Measurements from ENCODE around the gene UBR3. TPM values are rescaled to one million over a fixed set of nuclear protein-coding genes. Genes with fewer than 3 reads are reported as not detected.
"Not testable (repeated sequence)": the region's sequence is repeated elsewhere in the genome, so short reads cannot be mapped to it uniquely, and the experiment has no call there.

UBR3 gene
- polyA plus RNA-seq, 2 of the 4 experiments (the other 2 are of a cell fraction) = 11.0 to 23.1 TPM

DNA sequence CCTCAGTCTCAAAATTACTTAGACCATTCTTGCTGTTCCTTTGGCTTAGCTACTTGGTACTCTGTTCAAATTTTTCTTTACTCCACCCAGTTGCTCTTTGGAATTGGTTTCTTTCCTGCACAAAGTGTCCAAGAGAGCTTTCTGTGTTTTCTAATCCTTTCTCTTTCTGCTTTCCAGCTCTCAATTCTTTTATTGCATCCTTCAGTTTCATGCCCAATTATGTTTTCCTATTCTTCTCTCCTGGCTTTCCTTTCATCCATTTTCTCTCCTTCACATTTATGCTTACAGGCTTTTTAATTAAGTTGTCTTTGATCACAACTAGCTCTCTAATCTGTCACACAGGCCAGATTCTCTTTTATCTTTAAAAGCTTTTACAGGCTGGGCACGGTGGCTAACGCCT, 38.2 kb downstream of the UBR3 start:
- ATAC-seq = no peak
- no peak for FAIRE-seq
- POLR2A ChIA-PET = no interaction called here
- TF ChIP-seq, protein P1, sequence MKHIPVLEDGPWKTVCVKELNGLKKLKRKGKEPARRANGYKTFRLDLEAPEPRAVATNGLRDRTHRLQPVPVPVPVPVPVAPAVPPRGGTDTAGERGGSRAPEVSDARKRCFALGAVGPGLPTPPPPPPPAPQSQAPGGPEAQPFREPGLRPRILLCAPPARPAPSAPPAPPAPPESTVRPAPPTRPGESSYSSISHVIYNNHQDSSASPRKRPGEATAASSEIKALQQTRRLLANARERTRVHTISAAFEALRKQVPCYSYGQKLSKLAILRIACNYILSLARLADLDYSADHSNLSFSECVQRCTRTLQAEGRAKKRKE (CRISPR knock-in tag; IDR thresholded peaks at IDR 0.05; ENCODE audit: low read depth) = no peak
- no peak for TF ChIP-seq HOXA7 (CRISPR knock-in tag; IDR thresholded peaks at IDR 0.05)
- TF ChIP-seq EHMT2 (IDR thresholded peaks at IDR 0.05; ENCODE audit: low read depth) = no peak
- no peak for TF ChIP-seq SMC3 (IDR thresholded peaks at IDR 0.05)
- no peak for TF ChIP-seq RFX5 (IDR thresholded peaks at IDR 0.05)
- no peak for TF ChIP-seq FOSB (CRISPR knock-in tag; IDR thresholded peaks at IDR 0.05)
- TF ChIP-seq, protein P2, sequence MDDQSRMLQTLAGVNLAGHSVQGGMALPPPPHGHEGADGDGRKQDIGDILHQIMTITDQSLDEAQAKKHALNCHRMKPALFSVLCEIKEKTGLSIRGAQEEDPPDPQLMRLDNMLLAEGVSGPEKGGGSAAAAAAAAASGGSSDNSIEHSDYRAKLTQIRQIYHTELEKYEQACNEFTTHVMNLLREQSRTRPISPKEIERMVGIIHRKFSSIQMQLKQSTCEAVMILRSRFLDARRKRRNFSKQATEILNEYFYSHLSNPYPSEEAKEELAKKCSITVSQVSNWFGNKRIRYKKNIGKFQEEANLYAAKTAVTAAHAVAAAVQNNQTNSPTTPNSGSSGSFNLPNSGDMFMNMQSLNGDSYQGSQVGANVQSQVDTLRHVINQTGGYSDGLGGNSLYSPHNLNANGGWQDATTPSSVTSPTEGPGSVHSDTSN (IDR thresholded peaks at IDR 0.05) = no peak
- TF ChIP-seq JUN (IDR thresholded peaks at IDR 0.05) = no peak
- no peak for TF ChIP-seq MYC (IDR thresholded peaks at IDR 0.05; ENCODE audit: borderline replicate concordance, low read length)
- TF ChIP-seq ZSCAN20 (CRISPR knock-in tag; IDR thresholded peaks at IDR 0.05) = no peak
- TF ChIP-seq POLR2AphosphoS2 (conservative IDR thresholded peaks at IDR 0.05; ENCODE audit: low read length) = no peak
- TF ChIP-seq CBX2 (IDR thresholded peaks at IDR 0.05; ENCODE audit: borderline replicate concordance, low read depth) = no peak
- TF ChIP-seq MAFK (IDR thresholded peaks at IDR 0.05; ENCODE audit: partially characterized antibody) = no peak
- TF ChIP-seq, protein P3, sequence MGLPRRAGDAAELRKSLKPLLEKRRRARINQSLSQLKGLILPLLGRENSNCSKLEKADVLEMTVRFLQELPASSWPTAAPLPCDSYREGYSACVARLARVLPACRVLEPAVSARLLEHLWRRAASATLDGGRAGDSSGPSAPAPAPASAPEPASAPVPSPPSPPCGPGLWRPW (IDR thresholded peaks at IDR 0.05) = no peak
- no peak for TF ChIP-seq RCOR1 (IDR thresholded peaks at IDR 0.05; ENCODE audit: low read depth, low read length)
- TF ChIP-seq, protein P4, sequence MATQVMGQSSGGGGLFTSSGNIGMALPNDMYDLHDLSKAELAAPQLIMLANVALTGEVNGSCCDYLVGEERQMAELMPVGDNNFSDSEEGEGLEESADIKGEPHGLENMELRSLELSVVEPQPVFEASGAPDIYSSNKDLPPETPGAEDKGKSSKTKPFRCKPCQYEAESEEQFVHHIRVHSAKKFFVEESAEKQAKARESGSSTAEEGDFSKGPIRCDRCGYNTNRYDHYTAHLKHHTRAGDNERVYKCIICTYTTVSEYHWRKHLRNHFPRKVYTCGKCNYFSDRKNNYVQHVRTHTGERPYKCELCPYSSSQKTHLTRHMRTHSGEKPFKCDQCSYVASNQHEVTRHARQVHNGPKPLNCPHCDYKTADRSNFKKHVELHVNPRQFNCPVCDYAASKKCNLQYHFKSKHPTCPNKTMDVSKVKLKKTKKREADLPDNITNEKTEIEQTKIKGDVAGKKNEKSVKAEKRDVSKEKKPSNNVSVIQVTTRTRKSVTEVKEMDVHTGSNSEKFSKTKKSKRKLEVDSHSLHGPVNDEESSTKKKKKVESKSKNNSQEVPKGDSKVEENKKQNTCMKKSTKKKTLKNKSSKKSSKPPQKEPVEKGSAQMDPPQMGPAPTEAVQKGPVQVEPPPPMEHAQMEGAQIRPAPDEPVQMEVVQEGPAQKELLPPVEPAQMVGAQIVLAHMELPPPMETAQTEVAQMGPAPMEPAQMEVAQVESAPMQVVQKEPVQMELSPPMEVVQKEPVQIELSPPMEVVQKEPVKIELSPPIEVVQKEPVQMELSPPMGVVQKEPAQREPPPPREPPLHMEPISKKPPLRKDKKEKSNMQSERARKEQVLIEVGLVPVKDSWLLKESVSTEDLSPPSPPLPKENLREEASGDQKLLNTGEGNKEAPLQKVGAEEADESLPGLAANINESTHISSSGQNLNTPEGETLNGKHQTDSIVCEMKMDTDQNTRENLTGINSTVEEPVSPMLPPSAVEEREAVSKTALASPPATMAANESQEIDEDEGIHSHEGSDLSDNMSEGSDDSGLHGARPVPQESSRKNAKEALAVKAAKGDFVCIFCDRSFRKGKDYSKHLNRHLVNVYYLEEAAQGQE (IDR thresholded peaks at IDR 0.05) = no peak
- TF ChIP-seq RARB (CRISPR knock-in tag; IDR thresholded peaks at IDR 0.05) = no peak
- Histone ChIP-seq H3K27ac (no peak overlapping the region), H3K4me2 (no peak overlapping the region), H3K4me1 (no peaks in the 10 kb centered on the region), H3K4me3 (no peak overlapping the region), H3K9me3 (no peaks in the 10 kb centered on the region)
- no peak for DNase-seq (ENCODE audit: low read depth in 1 of 2, low spot score in 1 of 2)
- 68% methylated on average over 2 of the region's 2 CpGs for WGBS (ENCODE audit: missing lambda C conversion rate)
- CTCF ChIA-PET = interaction anchor here (2.1 kb wide), 1 partner anchor 41 kb away, joined by 5 read pairs; the partner anchor contains the start of gene METTL5

DNA sequence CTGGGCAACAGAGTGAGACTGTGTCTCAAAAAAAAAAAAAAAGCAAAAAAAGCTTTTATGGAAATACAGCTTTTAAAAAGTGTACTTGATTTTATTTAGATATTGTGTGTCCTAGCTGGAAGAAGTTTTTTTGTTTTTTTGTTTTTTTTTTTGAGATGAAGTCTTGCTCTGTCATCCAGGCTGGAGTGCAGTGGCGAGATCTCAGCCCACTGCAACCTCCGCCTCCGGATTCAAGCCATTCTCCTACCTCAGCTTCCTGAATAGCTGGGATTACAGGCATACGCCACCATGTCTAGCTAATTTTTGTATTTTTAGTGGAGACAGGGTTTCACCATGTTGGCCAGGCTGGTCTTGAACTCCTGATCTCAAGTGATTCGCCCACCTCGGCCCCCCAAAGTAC, 39.0 kb downstream of the UBR3 start:
- H3K4me3 ChIP-seq; POLR2A ChIA-PET; DNase-seq (ENCODE audit: low read depth in 1 of 2, low spot score in 1 of 2); H3K4me2 ChIP-seq; H3K27ac ChIP-seq; ATAC-seq; H3K9me3 ChIP-seq; CTCF ChIA-PET; H3K4me1 ChIP-seq; FAIRE-seq: not testable (repeated sequence)
- WGBS (ENCODE audit: missing lambda C conversion rate) = 90% methylated on average over 6 of the region's 6 CpGs

DNA sequence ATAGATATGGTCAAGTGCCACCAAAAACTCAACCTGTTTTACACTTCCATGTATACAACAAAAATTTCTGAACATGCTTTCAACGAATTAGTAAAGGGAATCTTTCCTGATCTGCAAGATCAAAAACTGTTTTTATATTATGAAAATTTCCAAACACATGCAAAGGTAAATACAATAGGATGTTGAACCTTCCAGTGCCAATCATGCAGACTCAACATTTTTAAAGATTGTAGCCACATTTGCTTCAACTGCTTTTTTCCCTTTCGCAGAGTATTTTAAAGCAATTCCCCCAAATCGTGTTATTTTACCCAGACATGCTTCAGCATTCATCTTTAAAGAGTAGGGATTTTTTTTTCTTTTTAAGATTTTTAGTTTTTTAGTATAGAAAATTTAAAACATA, 40.3 kb downstream of the UBR3 start:
- ChIA-PET CTCF (no interaction called here), POLR2A (no interaction called here)
- ATAC-seq = no peak
- H3K9me3 ChIP-seq = no peaks in the 10 kb centered on the region
- WGBS (ENCODE audit: missing lambda C conversion rate) = 75% methylated on average over 3 of the region's 3 CpGs
- H3K4me2 ChIP-seq = no peak overlapping the region
- DNase-seq (ENCODE audit: low read depth in 1 of 2, low spot score in 1 of 2) = no peak
- TF ChIP-seq, protein P5, sequence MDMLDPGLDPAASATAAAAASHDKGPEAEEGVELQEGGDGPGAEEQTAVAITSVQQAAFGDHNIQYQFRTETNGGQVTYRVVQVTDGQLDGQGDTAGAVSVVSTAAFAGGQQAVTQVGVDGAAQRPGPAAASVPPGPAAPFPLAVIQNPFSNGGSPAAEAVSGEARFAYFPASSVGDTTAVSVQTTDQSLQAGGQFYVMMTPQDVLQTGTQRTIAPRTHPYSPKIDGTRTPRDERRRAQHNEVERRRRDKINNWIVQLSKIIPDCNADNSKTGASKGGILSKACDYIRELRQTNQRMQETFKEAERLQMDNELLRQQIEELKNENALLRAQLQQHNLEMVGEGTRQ (IDR thresholded peaks at IDR 0.05) = no peak
- no peak for TF ChIP-seq RARB (CRISPR knock-in tag; IDR thresholded peaks at IDR 0.05)
- TF ChIP-seq SMC3 (IDR thresholded peaks at IDR 0.05) = no peak
- TF ChIP-seq ZFP36 (IDR thresholded peaks at IDR 0.05; ENCODE audit: borderline replicate concordance, partially characterized antibody) = no peak
- TF ChIP-seq, protein P3 (IDR thresholded peaks at IDR 0.05) = no peak
- no peak for TF ChIP-seq POLR2AphosphoS2 (conservative IDR thresholded peaks at IDR 0.05; ENCODE audit: low read length)
- no peak for TF ChIP-seq RNF2 (IDR thresholded peaks at IDR 0.05; ENCODE audit: borderline replicate concordance, low read depth)
- TF ChIP-seq, protein P1 (CRISPR knock-in tag; IDR thresholded peaks at IDR 0.05; ENCODE audit: low read depth) = no peak
- TF ChIP-seq, protein P6, sequence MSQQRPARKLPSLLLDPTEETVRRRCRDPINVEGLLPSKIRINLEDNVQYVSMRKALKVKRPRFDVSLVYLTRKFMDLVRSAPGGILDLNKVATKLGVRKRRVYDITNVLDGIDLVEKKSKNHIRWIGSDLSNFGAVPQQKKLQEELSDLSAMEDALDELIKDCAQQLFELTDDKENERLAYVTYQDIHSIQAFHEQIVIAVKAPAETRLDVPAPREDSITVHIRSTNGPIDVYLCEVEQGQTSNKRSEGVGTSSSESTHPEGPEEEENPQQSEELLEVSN (IDR thresholded peaks at IDR 0.05; ENCODE audit: borderline replicate concordance, low read depth) = no peak
- no peak for TF ChIP-seq ZNF302 (CRISPR knock-in tag; IDR thresholded peaks at IDR 0.05)
- no peak for TF ChIP-seq CBX8 (IDR thresholded peaks at IDR 0.05)
- no peak for TF ChIP-seq JUNB (IDR thresholded peaks at IDR 0.05)
- no peak for TF ChIP-seq JUN (IDR thresholded peaks at IDR 0.05)
- no peak for TF ChIP-seq HOXA7 (CRISPR knock-in tag; IDR thresholded peaks at IDR 0.05)
- no peak overlapping the region for H3K27ac ChIP-seq
- FAIRE-seq = no peak
- H3K4me1 ChIP-seq = no peaks in the 10 kb centered on the region
- H3K4me3 ChIP-seq = no peak overlapping the region
